ENCODE data around the gene HOXC13.

HOXC13 gene

DNA sequence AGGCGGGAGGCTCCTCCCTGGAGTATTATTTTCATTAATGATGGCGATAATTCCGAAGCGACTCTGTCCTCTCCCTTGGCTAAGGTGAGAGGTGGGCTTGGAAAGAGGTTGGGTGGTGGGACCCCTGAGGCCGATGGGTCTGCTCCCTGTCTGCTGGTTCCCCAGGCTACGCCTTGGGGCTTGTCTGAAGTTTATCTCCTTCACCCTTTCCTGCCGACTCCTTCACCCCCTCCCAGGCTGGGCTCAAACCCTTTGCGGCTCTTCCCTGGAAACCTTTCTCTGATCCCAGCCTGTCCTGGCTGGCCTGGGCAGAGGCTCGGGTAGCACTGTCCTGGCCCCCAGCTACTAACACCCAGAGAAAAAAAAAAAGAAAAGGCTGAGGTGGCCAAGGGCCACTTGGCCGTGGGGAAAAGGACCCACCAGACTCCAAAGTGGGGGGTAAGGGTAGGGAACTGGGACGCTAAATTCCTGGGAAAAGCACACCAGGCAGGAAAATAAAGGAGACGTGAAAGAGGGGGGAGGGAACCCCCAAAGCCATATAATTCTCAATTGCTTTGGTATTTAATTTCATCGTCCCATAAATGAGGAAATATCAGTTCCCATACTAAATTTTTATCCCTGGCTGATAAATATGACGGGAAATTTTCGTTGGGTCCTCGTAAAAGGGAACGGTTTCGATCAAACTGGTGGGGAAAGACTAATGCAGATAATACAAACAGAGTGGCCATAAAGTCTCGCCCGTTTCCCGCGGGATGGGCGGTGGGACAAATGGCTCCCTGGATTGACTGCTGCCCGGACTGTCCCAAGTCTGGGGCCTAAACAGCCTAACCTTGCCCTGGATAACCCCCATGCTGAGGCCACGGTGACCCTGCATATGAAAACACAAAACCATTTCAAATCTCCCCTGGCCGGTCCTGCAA lies 44.3 kb downstream of the HOXC13 start:
- DNase-seq = no peak

DNA sequence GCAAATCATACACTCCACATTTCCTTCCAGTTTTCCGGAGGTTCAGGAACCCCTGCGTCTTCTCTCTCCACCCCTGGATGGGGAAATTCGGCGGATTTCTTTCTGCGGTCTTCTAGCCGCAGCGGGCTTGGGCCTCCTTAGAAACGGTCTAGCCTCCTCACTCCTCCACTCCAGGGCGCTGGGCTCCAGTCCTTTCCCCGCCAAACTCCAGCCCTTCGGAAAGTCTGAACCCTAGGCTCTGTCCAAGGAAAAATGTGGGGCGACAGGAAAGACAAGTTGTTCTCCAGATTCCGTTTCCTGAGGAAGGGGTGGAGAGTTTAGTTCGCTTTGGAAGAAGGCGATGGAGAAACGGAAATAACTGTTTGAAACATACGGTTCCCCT lies 44.9 kb downstream of the HOXC13 start:
- no peak for DNase-seq

- DNase-seq = no peak
Observed at GRCh38 chr12:53983950-53984572, 45.4 kb downstream of the HOXC13 start.

DNA sequence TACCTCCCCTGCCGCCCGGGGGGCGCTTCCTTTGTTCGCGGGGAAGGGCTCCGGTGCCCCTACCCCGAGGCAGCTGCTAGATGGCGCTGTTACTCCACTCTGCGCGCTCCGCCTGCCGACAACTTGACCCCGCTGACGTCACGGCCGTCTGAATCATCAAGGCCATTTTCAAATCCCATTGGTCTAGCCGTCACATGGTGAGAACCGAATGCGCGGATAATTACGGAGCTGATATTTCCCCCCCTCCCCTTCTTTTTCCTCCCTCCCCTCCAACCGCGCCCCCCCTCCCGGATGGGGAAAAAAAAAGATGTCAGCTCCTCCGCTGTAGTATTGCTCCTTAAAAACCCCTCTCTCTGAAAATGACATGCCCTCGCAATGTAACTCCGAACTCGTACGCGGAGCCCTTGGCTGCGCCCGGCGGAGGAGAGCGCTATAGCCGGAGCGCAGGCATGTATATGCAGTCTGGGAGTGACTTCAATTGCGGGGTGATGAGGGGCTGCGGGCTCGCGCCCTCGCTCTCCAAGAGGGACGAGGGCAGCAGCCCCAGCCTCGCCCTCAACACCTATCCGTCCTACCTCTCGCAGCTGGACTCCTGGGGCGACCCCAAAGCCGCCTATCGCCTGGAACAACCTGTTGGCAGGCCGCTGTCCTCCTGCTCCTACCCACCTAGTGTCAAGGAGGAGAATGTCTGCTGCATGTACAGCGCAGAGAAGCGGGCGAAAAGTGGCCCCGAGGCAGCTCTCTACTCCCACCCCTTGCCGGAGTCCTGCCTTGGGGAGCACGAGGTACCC lies 46.5 kb downstream of the HOXC13 start, which contains the start of gene HOXC10:
Gene HOXC10 (plus strand): TSS at position 246 of the 791 bp plus-strand sequence. CDS start 114 bp downstream, at position 360.
- peak; percentile 96 for DNase-seq

GRCh38 chr12:53985692-53985993 lies 47.0 kb downstream of the HOXC13 start:
- no peak for DNase-seq

- DNase-seq = no peak
Observed at GRCh38 chr12:53985994-53986685, 47.5 kb downstream of the HOXC13 start.

DNA sequence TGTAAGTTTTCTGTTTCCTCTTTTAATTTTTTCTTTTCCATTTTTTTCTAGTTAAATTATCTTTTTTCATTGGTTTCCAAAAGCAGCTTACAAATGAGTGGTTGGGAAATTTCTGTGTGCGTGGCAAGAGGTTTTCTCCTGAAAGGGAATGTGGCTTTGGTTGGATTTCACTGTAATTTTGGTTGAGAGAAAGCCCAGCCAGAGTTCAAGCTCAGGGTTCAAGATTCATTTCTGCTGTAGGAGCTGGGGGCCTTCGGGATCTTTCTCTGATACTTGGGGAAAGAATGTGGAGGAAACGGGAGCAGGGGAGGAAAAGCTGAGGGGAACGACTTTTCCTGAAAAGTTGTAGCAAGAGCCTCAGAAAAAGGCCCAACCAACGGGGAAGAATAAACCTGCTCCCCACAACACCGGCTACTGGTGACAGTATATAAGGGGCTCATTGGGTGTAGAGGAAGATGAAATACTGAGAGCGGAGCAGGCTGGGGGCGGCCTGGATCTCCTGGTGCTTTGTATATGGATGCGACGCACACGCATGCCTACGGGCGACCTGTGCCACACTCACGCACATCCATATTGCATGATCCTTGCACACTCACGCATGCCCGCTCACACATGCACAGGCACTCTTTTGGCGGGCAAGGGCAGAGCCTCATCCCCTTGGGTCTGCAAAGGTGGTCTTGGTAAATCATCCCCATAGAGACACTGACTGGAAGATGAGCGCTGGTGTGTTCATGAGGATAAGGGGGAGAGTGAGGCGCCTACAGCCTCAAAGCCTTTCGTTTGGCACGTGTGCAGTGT lies 48.3 kb downstream of the HOXC13 start:
- no peak for DNase-seq

GRCh38 chr12:53987787-53988230 lies 49.2 kb downstream of the HOXC13 start:
- no peak for DNase-seq

DNA sequence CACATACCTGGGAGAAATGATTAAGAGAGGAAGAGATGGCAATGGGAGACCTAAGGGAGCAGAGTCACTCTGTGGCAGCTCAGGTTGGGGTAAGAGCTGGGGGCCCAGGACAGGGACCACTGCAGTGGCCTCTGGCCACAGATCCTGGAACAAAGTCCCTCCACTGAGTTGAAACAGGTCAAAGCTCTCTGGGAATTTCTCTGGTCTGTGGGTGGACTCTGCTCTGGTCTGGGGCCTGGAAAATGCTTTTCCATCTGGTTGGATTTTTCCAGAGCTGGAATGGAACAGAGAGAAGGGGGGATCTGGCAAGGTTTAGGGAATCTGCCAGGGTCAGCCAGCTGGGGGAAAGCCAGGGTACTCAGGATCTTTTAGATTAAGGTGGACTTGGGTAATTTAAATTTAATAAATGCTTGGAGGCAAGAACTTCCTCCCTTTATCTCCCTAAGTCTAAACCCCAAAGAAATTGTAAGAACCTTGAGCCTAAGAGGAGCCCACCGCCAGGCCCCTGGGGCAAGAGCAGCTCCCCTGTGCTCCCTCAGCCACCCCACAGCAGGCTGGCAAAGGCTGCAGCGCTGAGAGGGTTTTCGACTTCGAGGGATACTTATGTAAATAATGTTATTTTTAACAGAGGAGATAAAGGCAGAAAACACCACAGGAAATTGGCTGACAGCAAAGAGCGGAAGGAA lies 50.1 kb downstream of the HOXC13 start:
- DNase-seq = no peak

DNA sequence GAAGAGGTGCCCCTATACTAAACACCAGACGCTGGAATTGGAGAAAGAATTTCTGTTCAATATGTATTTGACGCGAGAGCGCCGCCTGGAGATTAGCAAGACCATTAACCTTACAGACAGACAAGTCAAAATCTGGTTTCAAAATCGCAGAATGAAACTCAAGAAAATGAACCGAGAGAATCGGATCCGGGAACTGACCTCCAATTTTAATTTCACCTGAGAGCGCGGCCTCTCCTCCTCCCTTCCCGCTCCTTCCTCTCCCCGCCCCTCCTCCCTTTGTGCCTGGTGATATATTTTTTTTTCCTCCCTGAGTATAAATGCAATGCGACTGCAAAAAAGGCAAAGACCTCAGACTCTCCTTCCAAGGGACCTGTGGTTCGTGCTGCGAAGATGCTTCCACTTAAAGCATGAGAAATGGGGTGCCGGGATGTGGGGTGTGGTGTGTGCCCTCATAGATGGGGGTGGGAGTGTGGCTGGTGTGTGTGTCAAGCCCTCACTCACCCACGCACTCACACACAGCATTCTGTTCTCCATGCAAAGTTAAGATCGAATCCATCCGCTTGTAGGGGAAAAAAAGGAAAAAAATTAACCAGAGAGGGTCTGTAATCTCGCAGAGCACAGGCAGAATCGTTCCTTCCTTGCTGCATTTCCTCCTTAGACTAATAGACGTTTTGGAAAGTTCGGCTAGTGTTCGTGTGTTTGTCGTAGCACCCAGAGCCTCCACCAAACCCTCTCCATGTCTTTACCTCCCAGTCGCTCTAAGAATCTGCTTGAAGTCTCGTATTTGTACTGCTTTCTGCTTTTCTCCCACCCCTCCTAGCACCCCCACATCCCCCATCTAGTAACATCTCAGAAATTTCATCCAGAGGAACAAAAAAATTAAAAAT lies 50.8 kb downstream of the HOXC13 start:
- DNase-seq = peak; percentile 48

- no peak for DNase-seq
Observed at GRCh38 chr12:53990311-53991076, 51.9 kb downstream of the HOXC13 start.

GRCh38 chr12:53991077-53991460 lies 52.4 kb downstream of the HOXC13 start:
- DNase-seq = no peak

DNA sequence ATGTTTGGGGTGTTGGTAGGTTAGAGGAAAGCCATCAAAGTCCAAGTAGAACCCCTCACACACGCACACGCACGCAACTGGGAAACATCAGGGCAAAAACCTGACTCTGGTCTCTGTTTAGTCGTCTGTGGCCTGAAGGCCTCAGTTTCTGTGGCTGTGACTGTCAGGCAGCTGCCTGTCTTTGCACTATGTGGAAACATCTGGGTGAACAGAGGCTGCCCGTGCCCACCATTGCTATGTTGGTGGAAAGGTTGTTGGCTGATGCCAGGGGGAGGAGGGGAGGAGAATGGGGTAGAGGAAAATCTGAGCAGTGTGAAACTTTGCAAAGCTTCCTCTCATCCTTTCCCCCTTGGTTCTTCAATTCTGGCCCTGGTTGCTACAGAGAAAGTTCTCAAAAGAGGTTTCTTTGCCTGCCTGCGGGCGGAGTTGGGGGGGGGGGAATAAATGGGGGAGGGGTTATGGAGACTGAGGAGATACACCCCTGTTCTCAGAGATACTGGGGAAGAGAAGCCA lies 53.8 kb downstream of the HOXC13 start:
- DNase-seq = no peak

- DNase-seq = no peak
Observed at GRCh38 chr12:53993162-53994008, 54.8 kb downstream of the HOXC13 start.

GRCh38 chr12:53994009-53994263 lies 55.3 kb downstream of the HOXC13 start:
- no peak for DNase-seq

- no peak for DNase-seq
Observed at GRCh38 chr12:53994264-53995001, 55.8 kb downstream of the HOXC13 start.

DNA sequence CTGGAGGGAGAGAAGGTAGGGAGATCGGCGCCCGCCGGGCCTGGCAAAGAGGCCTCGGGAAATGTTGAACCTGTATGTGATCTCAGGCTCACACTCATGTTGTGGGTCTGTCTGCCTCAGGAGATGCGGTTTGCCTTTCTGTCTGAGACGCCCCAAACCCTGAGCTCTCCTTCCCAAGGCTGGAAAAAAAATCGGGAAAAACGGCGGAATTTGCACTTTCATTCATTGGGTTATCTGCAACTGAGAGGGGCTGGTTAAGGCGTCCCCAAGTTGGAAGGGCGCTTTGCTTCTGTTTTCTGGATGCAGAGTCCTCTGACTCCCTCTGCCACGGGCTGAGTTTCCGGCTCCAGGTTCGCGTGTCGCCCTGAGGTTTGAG lies 56.4 kb downstream of the HOXC13 start:
- no peak for DNase-seq

All from NCI-H1694 (cell line).